IPS-18a (cell line): ENCODE measurements around the gene FEN1.

Experiments
- H3K27ac ChIP-seq: one replicate; pipeline ENCODE4 v1.5.1; 2013; ENCODE audit warnings: low read length
- H3K27me3 ChIP-seq: one replicate; pipeline ENCODE4 v1.6.1; 2013; ENCODE audit warnings: mild to moderate bottlenecking, low read length; ENCODE audit not compliant: control insufficient read depth, insufficient read depth
- H3K36me3 ChIP-seq: one replicate; pipeline ENCODE4 v1.6.1; 2013; ENCODE audit warnings: low read depth, low read length; ENCODE audit not compliant: control insufficient read depth
- H3K4me1 ChIP-seq: one replicate; pipeline ENCODE4 v1.6.1; 2013; ENCODE audit warnings: low read depth, low read length; ENCODE audit not compliant: control insufficient read depth
- H3K4me3 ChIP-seq: one replicate; pipeline ENCODE4 v1.5.1; 2013; ENCODE audit warnings: low read length
- H3K9ac ChIP-seq: one replicate; pipeline ENCODE4 v1.6.1; 2013; ENCODE audit warnings: mild to moderate bottlenecking, low read length, moderate library complexity
- H3K9me3 ChIP-seq: one replicate; pipeline ENCODE4 v1.6.1; 2013; ENCODE audit warnings: low read depth, low read length; ENCODE audit not compliant: control insufficient read depth

Gene FEN1

GRCh38 chr11:61762223-61762615 is 30.5 kb upstream of the FEN1 start:
- no peaks in the 10 kb centered on the region for H3K27me3 ChIP-seq
- no peaks in the 10 kb centered on the region for H3K9me3 ChIP-seq
- peaks cover 3% of the 10 kb centered on the region for H3K4me1 ChIP-seq
- H3K9ac ChIP-seq: no peak overlapping the region
- no peaks in the 10 kb centered on the region for H3K36me3 ChIP-seq
- H3K27ac ChIP-seq: no peak overlapping the region
- H3K4me3 ChIP-seq: no peak overlapping the region

- Histone ChIP-seq H3K27ac (no peak overlapping the region), H3K27me3 (no peaks in the 10 kb centered on the region), H3K9me3 (no peaks in the 10 kb centered on the region), H3K36me3 (no peaks in the 10 kb centered on the region), H3K9ac (no peak overlapping the region), H3K4me1 (peaks cover 3% of the 10 kb centered on the region), H3K4me3 (no peak overlapping the region)
Measured at GRCh38 chr11:61762798-61763197, 29.9 kb upstream of the FEN1 start.

DNA sequence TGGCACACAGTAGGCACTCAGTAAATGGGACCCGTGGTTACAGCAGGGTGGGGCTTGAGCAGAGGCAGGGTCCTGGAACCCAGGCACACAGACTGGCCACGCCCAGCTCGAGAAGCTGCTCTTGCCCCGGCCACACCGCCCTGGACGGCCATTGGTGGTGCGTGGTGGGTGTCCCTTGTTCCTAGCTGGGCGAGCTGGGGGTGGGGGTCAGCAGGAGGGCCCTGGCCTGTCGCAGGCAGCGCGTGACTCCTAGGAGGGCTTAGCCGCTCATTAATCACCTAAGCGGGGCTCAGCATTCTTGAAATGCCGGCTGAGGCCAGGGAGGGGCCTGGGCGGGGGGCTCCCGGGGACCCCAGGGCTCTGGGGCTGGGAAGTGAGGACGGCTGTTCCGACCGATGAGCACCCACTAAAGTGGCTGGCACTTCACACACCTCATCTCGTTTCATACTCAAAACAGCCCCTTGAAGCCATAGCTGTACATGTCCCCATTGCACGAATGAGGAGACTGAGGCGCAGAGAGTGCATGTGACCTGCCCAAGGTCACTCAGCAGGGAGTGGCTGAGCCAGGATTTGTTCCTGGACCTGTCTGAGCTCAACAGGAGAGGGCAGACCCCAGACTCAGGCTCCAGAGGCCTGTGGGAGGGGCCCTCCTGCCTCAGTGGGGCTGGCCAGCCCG is 28.6 kb upstream of the FEN1 start:
- peaks cover 3% of the 10 kb centered on the region for H3K4me1 ChIP-seq
- no peaks in the 10 kb centered on the region for H3K27me3 ChIP-seq
- no peaks in the 10 kb centered on the region for H3K36me3 ChIP-seq
- H3K9me3 ChIP-seq: no peaks in the 10 kb centered on the region
- H3K27ac ChIP-seq: no peak overlapping the region
- no peak overlapping the region for H3K9ac ChIP-seq
- no peak overlapping the region for H3K4me3 ChIP-seq

DNA sequence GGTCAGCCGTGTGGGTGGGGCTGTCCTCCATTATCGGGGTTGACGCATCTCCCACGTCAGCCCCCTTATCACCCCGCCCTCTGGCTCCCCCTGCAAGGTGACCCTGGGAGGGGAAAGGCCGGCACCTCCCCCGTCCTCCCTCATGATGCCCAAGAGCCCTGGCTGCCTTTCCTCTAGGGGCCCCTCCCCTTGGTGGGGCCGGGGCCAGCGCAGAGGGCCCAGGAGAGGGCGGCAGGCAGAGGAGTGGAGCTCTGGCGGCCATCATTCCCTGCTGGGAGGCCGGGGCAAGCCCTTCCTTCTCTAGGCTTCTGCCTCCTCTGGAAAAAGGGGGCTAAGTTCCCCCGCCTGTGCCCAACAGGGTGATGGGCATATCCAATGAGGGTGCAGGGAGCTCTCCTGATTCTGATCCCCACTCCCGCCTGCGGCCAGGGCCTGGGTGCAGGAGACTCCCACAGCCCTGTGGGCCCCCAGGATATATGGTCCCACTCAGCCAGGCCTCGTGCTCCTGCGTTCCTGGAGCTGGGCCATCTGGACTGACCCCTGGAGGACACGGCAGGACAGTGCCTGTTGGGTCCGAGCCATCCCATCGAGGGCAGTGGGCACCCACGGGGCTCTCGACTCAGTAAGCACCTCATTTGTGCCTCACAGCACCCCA is 28.0 kb upstream of the FEN1 start:
- H3K36me3 ChIP-seq: no peaks in the 10 kb centered on the region
- no peaks in the 10 kb centered on the region for H3K27me3 ChIP-seq
- H3K4me1 ChIP-seq: peaks cover 3% of the 10 kb centered on the region
- H3K9ac ChIP-seq: no peak overlapping the region
- no peak overlapping the region for H3K4me3 ChIP-seq
- H3K27ac ChIP-seq: no peak overlapping the region
- no peaks in the 10 kb centered on the region for H3K9me3 ChIP-seq

- Histone ChIP-seq H3K4me1 (peaks cover 3% of the 10 kb centered on the region), H3K27ac (no peak overlapping the region), H3K9ac (no peak overlapping the region)
Measured at GRCh38 chr11:61765550-61766253, 27.0 kb upstream of the FEN1 start.

DNA sequence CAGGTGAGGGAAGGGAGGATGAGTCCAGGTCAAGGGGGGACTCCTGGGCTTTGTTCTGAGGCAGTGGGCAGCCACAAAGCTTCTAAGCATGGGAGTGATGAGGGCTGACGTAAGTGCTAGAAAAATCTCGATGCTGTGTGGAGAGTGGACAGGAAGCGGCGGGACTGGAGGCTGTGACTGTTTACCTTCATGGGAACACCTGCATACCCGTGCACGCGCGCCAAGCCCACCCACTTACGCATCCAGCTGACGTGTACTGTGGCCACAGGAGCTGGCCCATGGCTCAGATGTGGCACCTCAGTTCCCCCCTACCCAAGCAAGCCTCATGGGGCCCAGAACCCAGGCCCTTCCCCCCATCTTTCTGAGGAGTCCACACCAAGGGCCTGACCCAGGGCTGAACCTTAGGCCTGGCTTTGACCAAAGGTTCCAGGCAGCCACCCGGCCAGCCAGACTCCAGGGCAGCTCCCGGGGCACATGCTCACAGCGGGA is 26.3 kb upstream of the FEN1 start:
- no peaks in the 10 kb centered on the region for H3K36me3 ChIP-seq
- no peaks in the 10 kb centered on the region for H3K27me3 ChIP-seq
- no peak overlapping the region for H3K9ac ChIP-seq
- no peak overlapping the region for H3K27ac ChIP-seq
- H3K9me3 ChIP-seq: no peaks in the 10 kb centered on the region
- H3K4me3 ChIP-seq: no peak overlapping the region
- peaks cover 3% of the 10 kb centered on the region for H3K4me1 ChIP-seq

More at GRCh38 chr11:61765550-61766253, 27.0 kb upstream of the FEN1 start:
- Histone ChIP-seq H3K9me3 (no peaks in the 10 kb centered on the region), H3K36me3 (no peaks in the 10 kb centered on the region), H3K4me3 (no peak overlapping the region), H3K27me3 (no peaks in the 10 kb centered on the region)

DNA sequence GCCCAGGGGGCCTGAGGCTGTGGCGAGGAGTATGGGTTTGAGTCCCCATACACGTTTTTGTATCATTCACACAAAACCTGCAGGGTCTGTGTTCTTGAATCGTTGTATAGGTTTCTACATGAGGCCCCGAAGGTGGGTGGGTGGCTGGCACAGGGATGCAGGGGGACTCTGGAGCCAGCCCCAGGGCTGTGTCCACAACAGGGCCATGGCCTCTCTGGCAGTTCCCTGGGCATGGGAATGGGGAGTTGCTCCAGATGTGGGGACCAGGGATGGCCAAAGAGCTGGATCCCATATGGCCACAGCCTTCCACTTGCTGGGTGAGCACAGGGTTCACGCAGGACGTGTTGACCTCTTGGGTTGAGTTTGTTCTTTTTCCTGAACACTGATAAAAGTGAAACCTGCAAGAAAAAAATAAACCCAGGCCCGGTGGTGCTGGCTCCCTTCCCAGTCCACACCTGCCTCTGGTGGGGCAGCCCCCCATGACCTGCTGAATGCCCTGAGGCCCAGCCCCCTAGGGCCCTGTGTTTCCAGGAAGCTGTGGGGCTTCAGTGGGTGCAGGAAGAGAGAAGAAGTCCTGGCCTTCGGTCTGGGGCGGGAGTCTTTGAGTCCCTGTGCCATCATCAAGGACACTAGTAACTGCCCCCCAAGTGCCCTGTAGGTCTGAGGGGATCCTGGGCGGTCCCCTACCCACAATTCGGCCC is 24.2 kb upstream of the FEN1 start:
- H3K9ac ChIP-seq: no peak overlapping the region
- H3K4me1 ChIP-seq: peaks cover 10% of the 10 kb centered on the region

DNA sequence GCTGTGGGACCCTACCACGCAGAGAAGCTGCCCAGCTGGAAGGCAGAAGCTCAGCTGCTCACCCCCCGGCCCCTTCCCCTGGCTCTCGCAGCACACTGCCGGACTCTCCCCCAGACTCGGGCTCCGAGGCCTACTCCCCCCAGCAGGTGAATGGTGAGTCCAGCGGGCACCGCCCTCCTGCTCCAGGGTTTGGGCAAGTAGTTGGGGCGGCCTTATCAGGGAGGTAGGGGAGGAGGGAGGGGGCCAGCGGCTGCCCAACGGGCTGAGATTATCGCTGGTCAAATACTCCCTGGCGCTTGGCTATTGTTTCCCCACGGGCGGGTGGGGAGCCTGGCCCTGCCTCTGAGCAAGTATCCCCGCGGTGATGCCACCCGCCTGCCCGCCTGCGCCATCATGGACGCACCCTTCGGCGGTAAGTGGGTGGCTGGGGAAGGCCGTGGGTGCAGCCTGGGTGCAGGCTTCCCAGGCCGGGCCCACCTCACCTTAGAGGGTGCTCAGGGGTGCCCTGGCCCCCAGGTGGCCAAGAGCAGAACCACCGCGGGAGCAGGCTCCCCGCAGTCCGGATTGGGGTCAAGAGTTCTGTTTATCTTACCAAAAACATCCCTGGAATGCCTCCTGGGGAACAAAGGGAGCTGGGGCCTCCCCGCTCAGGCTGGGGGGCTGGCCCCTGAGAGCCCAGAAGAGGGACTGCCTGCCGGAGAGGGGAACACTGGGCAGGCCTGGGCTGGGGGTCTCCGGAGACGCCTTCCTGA is 23.4 kb upstream of the FEN1 start:
- no peaks in the 10 kb centered on the region for H3K27me3 ChIP-seq
- H3K4me3 ChIP-seq: no peak overlapping the region

More for the DNA sequence above, 24.2 kb upstream of the FEN1 start:
- Histone ChIP-seq H3K27ac (no peak overlapping the region), H3K4me3 (no peak overlapping the region), H3K36me3 (no peaks in the 10 kb centered on the region), H3K9me3 (no peaks in the 10 kb centered on the region), H3K27me3 (no peaks in the 10 kb centered on the region)

DNA sequence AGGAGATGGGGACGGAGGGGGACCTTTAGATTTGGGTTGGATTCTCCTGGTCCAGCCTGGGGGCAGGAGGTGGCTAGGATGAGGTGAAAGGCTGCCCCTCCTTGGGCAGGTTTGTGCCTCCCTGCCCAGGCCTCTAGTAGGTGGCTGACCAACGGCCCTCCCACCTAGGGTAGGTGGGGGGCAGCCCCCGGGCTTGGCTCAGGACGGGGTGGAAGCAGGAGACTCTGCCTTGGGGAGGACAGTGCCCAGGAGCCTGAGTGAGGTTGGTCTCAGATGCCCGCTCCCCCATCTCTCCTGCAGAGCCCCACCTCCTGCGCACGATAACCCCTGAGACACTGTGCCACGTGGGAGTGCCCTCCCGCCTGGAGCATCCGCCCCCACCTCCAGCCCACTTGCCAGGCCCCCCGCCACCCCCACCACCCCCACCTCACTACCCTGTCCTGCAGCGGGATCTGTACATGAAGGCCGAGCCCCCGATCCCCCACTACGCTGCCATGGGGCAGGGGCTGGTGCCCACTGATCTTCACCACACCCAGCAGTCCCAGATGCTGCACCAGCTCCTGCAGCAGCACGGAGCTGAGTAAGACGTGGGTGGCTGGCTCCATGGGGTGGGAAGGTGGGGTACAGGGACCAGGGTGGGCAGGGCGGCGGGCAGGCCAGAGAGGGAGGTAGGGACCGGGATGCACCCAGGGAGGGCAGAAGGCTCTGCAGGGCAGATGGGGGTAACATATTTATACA is 22.6 kb upstream of the FEN1 start:
- no peak overlapping the region for H3K4me3 ChIP-seq
- H3K4me1 ChIP-seq: peaks cover 10% of the 10 kb centered on the region
- H3K9ac ChIP-seq: no peak overlapping the region
- no peaks in the 10 kb centered on the region for H3K36me3 ChIP-seq
- H3K9me3 ChIP-seq: no peaks in the 10 kb centered on the region
- no peak overlapping the region for H3K27ac ChIP-seq
- no peaks in the 10 kb centered on the region for H3K27me3 ChIP-seq

More for the DNA sequence above, 23.4 kb upstream of the FEN1 start:
- Histone ChIP-seq H3K9ac (no peak overlapping the region), H3K36me3 (no peaks in the 10 kb centered on the region), H3K27ac (no peak overlapping the region), H3K9me3 (no peaks in the 10 kb centered on the region), H3K4me1 (peaks cover 10% of the 10 kb centered on the region)

DNA sequence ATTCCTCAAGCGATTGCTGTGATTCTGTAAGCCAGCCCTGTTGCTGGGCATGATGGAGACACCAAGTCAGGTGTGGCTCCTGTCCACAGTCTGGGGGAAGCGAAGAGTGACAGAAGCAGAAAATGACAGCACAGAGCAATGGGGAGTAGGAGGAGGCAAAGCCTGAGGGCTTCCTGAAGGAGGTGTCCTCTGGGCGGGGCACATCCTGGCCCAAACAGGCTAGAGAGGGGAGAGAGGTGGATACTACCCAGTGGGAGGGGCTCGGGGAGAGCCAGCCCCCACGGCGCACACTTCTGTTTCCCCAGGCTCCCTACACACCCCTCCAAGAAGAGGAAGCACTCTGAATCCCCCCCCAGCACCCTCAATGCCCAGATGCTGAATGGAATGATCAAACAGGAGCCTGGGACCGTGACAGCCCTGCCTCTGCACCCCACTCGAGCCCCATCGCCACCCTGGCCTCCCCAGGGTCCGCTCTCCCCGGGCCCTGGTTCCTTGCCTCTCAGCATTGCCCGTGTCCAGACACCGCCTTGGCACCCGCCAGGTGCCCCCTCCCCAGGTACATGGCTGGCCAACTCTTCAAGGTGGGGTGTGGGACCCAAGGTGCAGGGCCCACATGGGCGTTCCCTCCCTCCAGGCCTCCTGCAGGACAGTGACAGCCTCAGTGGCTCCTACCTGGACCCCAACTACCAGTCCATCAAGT is 21.4 kb upstream of the FEN1 start:
- no peak overlapping the region for H3K9ac ChIP-seq
- H3K27ac ChIP-seq: no peak overlapping the region
- H3K9me3 ChIP-seq: no peaks in the 10 kb centered on the region
- H3K36me3 ChIP-seq: no peaks in the 10 kb centered on the region
- H3K4me3 ChIP-seq: no peak overlapping the region
- no peaks in the 10 kb centered on the region for H3K27me3 ChIP-seq
- H3K4me1 ChIP-seq: peaks cover 10% of the 10 kb centered on the region
